GM18868 (cell line): ENCODE results near the gene ONECUT3.

Source experiments
- ATAC-seq: cut with Tn5 transposase; IDR thresholded peaks from one replicate; pipeline ENCODE4 v1.9.1; 2021; ENCODE audit warnings: mild to moderate bottlenecking, moderate library complexity; ENCODE audit not compliant: unreplicated experiment

ONECUT3 gene

GRCh38 chr19:1739960-1740629 lies 13.2 kb upstream of the ONECUT3 start:
- ATAC-seq: no peak

- ATAC-seq: no peak
Measured at GRCh38 chr19:1742989-1743696, 10.2 kb upstream of the ONECUT3 start.

GRCh38 chr19:1744133-1744665 lies 9.1 kb upstream of the ONECUT3 start:
- no peak for ATAC-seq

GRCh38 chr19:1744822-1745563 lies 8.3 kb upstream of the ONECUT3 start:
- ATAC-seq: no peak

- ATAC-seq: no peak
Measured at GRCh38 chr19:1745589-1746031, 7.7 kb upstream of the ONECUT3 start.

DNA sequence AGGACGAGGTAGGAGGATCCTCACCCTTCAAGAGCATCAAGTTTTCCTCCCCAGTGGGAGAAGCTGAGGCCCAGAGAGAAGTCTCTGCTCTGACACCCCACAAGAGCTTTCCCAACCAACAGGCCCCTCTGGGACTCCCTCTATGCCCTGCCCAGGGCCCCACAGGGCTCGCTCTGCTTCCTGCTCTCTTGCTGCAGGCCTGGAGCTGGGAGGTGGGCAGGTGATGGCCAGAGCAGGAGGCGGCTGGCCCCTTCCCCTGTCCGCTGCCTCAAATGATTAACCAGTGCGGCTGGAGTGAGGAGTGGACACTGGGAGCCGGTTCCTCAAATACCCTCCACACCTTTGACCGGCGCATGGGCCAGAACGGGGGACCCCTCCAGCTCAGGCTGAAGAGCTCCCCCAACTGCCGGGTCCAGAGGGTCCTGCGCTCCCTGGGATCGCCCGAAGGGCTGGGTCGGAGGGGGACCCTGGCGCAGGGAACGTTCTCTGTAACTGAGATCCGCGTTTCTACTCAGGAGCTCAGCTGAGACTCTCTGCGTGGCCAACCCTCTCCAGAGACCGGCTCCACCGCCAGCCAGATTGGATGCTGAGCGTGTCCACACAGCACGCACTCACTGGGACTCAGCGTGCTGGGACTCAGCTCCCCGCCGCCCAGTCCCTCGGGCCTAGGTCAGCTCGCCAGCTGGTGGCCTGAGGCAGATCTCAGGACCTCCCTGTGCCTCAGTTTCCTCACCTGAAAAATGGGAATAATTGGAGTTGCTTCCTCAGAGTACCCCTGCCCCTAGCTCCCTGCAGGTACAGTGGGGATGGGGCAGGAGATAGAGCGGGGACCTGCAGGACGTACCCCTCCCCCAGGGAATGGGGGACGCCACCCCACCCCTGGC lies 6.7 kb upstream of the ONECUT3 start:
- ATAC-seq: no peak

- no peak for ATAC-seq
Measured at GRCh38 chr19:1747285-1748114, 5.8 kb upstream of the ONECUT3 start.

DNA sequence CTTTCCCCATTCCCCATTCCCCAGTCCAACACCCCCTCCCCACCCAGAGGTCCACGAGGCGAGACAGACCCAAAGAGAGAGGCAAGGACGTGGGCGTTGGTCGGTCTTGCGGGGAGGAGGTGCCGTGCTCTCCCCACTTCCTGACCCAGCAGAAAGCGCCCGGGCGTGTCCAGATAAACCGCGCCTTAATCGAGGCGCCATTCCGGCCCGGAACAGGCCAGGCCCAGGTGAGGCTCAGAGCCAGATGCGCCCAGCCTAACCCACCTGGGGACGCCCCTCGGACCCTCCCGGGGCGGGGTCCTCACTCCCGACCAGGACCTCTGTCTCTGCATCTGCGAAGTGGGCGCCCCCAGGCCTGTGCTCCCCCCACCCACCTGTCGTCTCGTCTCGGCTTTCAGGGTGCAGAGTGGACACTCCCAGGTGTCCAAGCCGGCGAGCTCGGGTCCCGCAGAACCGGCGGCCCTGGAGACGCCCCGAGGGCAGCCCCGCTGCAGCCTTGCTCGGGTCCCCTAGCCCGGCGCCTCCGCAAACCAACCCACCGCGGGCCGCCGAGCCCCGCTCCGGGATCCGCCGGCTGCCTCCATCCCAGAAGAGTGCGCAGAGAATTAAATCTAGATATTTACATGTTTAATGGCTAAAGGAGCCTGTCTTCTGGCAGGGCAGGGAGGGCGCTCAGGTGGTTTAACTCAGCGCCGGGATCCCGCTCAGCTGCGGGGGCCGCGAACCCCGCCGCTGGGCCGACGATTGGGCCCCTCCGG lies 5.0 kb upstream of the ONECUT3 start:
- ATAC-seq: no peak

- no peak for ATAC-seq
Measured at GRCh38 chr19:1748873-1749341, 4.4 kb upstream of the ONECUT3 start.

- ATAC-seq: no peak
Measured at GRCh38 chr19:1749373-1750342, 3.6 kb upstream of the ONECUT3 start.

DNA sequence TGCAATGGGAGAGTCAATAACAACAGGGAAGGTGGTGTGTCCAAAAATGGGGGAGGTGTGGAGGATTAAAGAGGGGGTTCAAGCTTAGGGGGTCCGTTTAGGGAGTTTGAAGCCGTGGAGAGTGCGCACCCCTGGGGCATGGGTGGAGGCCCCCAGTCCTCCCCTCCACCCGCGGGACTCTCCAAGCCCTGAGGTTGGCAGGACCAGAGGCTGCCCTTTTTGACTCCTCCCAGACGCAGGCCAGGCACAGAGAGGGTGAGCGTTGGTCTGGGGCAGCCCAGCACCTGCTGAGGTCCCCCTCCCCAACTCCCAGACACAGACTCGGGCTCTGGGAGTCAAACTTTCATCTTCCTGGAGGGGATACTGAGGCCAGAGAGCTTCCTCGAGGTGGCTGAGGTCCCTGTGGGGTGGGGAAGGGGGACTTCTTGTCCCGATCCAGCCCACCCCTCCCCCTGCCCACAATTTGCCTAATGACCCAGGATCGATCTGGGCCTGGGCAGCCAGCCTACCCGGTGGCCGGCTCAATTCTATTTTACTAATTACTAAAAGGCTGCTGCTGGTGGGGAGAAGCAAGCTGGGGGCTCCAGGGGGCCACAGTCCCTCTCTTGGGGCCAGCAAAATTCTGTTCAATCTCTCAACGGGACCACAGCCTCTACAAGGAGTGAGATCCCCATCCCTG lies 2.8 kb upstream of the ONECUT3 start:
- ATAC-seq: no peak

GRCh38 chr19:1751367-1752008 lies 1.8 kb upstream of the ONECUT3 start:
- ATAC-seq: no peak

DNA sequence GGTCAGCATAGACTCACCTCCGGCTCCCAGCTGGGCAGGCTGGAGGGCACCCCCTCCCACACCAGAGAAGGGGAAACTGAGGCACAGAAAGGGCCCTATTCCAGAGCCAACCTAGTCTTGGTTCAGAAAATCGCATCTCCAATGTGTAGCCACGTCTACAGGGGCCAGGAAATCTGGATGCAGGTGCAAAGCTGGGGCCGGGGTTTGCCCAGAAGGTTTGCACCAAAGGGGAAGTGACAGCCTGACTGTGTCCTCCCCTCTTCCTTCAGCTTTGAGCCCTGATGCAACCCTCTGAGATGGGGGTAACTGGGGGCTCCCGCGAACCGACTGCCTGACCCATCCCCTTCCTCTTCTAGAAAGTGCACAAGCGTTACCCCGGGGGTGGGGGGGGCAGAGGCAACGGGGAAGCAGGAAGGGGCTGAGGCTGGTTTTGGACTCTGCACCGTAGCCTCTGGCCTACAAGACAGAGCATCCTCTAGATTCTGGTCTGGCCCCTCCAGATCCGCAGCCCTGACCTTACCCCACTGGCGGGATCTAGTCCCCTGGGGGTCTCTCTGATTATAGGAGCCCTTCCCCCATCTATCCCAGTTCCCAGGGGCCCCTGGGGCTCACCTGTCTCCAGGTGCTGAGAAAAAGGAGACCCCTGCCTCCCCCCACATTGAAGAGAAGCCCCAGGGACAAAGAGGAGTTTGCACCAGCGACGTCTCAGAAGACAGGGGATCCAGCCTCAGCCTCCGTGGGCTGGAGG lies 1.1 kb upstream of the ONECUT3 start:
- ATAC-seq: no peak

DNA sequence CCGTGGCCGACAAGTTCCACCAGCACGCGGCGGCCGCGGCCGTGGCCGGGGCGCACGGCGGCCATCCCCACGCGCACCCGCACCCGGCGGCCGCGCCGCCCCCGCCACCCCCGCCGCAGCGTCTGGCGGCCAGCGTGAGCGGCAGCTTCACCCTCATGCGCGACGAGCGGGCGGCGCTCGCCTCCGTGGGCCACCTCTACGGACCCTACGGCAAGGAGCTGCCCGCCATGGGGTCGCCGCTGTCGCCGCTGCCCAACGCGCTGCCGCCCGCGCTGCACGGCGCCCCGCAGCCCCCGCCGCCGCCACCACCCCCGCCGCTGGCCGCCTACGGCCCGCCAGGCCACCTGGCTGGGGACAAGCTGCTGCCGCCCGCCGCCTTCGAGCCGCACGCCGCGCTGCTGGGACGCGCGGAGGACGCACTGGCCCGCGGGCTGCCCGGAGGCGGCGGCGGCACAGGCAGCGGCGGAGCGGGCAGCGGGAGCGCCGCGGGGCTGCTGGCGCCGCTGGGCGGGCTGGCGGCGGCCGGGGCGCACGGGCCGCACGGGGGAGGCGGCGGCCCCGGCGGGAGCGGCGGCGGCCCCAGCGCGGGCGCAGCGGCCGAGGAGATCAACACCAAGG lies 821 bp downstream of the ONECUT3 start:
- no peak for ATAC-seq

DNA sequence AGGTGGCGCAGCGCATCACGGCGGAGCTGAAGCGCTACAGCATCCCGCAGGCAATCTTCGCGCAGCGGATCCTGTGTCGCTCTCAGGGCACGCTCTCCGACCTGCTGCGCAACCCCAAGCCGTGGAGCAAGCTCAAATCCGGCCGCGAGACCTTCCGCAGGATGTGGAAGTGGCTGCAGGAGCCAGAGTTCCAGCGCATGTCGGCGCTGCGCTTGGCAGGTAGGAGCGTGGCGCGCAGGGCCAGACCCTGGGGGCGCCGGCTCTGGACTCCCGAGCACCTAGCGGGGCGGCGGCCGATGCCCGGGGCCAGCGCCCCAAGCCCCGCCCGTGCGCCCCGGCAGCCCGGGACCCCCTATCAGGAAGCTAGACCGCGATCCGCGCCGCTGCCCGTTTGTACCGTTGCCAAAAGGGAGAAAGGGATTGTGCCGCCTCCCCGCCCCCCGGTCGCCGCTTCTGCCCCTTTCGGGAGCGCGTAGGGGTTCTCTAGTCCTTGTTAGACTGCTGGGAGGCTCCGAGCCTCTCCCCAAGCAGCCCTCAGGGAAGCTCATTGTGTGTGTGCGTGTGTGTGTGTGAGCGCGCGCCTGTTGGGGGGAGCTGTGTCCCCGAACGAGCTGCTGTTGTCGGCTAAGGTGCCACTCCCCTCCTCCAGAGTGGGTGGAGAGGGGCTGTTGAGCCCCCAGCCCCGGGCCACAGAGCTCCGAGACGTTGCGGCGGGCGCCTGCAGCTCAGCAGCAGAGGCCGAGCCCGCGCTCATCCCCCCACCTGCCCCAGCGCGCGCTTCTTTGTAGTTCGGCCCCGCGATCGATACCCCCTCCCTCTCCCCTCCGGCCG lies 1.5 kb downstream of the ONECUT3 start:
- no peak for ATAC-seq
